ENCODE data around the gene CEP112.

Gene CEP112

DNA sequence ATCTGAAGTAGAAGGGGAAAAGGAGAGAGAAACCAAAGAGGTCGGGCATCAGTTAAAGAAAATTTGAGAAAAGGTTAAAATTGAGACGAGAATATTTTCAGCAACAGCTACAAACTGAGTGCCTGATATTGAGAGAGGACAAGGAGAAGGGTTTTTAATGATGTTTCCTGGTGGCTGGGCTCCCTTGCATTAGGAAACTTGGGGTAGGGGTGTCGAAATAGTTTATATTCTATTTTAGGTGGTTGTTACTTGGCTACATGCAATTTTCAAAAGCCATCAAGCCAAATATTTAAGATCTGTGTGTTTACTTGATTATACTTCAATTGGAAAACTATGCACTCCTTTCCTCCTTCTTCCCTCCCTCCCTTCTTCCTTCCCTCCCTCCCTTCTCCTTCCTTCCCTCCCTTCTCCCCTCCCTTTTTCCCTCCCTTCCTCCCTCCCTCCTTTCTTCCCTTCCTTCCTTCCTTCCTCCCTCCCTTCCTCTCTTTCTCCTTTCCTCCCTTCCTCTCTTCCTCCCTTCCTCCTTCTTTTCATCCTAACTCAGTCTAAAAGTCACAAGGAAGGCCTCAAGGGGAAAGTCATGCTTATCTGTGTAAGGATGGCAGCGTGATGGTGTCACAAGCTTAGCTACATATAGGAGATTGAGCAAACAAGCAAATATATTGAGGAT is 39.1 kb upstream of the CEP112 start:
- TF ChIP-seq, protein P1, sequence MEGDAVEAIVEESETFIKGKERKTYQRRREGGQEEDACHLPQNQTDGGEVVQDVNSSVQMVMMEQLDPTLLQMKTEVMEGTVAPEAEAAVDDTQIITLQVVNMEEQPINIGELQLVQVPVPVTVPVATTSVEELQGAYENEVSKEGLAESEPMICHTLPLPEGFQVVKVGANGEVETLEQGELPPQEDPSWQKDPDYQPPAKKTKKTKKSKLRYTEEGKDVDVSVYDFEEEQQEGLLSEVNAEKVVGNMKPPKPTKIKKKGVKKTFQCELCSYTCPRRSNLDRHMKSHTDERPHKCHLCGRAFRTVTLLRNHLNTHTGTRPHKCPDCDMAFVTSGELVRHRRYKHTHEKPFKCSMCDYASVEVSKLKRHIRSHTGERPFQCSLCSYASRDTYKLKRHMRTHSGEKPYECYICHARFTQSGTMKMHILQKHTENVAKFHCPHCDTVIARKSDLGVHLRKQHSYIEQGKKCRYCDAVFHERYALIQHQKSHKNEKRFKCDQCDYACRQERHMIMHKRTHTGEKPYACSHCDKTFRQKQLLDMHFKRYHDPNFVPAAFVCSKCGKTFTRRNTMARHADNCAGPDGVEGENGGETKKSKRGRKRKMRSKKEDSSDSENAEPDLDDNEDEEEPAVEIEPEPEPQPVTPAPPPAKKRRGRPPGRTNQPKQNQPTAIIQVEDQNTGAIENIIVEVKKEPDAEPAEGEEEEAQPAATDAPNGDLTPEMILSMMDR (IDR thresholded peaks at IDR 0.05; ENCODE audit: low read depth, low read length, missing control alignments), result no peak
- in situ Hi-C loops (cut with HindIII; ENCODE audit: low sequenced_read_pairs), result loop anchor here (5.0 kb wide), 1 partner anchor 106 kb away; no protein-coding TSS in a partner anchor
- H3K4me3 ChIP-seq (ENCODE audit: low read depth, low read length), result no peak overlapping the region
- no peak for DNase-seq (ENCODE audit: low read depth)

DNA sequence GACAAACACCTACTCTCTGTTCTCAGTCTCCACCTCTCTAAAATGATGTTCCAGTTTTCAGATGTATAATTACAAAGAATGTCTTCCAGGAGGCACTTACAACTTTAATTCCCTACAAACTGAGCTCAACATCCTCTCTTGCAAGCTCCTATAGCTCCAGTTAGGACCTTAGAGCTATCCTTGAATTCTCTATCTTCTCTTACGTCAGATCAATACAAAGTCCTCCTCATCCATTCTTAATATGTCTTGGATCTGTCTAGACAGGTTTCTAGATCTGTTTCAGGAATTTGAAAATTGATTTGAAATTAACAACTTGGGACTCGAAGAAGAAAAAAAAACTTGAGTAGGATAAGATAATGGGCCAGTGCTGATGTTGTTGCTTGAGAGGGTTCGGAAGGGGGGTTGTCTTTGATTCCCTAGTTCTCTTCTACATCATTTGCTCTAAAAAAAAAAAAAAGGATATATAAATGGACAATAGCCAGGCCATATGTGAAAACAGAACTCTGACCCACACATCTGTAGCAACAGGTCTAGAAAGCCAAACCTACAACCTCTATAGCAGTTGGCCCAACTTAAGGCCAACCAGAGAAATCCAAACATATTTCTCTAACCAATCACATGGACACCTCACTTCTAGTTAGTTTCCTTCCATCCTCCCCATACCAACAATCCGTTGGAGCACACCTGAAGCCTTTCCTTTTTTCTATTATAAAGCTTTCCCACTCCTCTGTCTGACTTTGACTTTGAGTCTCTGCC is 38.0 kb upstream of the CEP112 start:
- H3K4me3 ChIP-seq (ENCODE audit: low read depth, low read length), result no peak overlapping the region
- in situ Hi-C loops (cut with HindIII; ENCODE audit: low sequenced_read_pairs), result loop anchor here (5.0 kb wide), 1 partner anchor 107 kb away; no protein-coding TSS in a partner anchor
- DNase-seq (ENCODE audit: low read depth), result no peak
- TF ChIP-seq, protein P1 (IDR thresholded peaks at IDR 0.05; ENCODE audit: low read depth, low read length, missing control alignments), result no peak

DNA sequence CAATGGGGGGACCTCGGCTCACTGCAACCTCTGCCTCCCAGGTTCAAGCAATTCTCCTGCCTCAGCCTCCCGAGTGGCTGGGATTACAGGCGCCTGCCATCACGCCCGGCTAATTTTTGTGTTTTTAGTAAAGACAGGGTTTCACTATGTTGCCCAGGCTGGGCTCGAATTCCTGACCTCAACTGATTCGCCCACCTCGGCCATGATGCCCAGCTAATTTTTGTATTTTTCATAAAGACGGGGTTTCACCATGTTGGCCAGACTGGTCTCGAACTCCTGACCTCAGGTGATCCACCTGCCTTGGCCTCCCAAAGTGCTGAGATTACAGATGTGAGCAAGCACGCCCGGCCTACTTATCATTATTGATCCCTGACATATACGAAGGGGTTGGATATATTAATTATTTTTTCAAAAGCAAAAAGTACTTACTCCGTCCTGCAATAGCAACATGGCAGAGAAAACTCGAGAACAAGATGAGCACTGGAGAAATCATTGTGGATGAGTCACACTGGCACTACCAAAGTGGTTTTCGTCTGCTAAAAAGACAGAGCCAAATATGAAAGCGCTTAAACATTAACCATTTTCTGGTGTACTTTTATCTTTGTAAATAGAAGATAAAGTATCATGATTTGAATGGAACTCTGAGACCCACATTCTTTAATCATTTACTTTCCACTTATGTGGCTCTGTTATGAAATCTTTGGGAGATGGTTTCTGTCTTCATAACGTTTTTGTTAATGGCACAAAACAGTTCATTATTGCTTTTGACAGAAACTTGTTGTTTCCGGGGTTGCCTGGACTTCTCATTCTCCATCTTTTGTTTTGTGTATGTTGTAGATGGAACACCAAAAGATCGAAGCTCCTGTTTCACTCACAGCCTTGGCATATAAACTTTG is 37.2 kb upstream of the CEP112 start, which contains the start of gene APOH:
Gene APOH, minus strand, starts transcription at position 529 of the 896 bp plus-strand sequence. Its CDS starts 36 bp downstream, at position 493.
- in situ Hi-C loops (cut with HindIII; ENCODE audit: low sequenced_read_pairs), result no loop called here
- TF ChIP-seq, protein P1 (IDR thresholded peaks at IDR 0.05; ENCODE audit: low read depth, low read length, missing control alignments), result no peak
- H3K4me3 ChIP-seq (ENCODE audit: low read depth, low read length), result no peak within 1 kb of the TSS
- DNase-seq (ENCODE audit: low read depth), result no peak

DNA sequence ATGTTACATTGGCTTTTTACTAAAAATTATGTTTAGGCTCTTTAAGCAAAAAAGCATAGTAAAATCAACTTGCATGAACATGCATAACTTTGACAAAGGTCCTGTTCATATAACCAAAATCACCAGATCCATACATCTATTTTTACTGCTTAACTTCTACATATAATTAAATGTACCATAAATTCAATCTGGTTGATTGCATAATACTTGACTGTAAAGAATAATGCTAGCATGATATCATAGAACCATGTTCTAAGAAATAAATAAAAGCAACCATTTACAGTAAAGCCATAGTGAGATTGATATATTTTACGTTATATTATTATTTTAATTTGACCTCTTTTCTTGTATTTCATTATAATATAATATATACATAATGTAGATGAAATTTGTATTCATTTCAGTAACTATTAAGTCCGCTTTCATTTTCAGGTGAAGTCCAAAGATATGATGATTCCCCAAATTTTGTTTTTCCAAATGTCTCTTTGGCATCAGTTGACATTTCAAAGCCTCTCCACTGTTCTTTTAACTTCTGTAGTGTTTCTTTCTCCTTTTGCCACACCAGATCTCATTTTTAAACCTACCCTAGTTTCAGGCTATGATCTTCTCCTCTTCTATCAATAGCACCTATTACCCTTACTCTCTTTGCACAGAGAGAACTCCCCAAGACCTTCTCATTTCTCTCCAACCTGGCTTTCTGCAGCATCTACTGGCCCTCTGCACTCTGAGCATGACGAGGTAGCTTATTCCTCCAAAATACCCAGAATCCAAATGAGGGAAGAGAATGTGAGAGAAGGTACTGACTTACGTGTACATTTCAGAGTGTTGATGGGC is 35.5 kb upstream of the CEP112 start:
- in situ Hi-C loops (cut with HindIII; ENCODE audit: low sequenced_read_pairs), result no loop called here
- no peak overlapping the region for H3K4me3 ChIP-seq (ENCODE audit: low read depth, low read length)
- DNase-seq (ENCODE audit: low read depth), result no peak
- TF ChIP-seq, protein P1 (IDR thresholded peaks at IDR 0.05; ENCODE audit: low read depth, low read length, missing control alignments), result no peak

DNA sequence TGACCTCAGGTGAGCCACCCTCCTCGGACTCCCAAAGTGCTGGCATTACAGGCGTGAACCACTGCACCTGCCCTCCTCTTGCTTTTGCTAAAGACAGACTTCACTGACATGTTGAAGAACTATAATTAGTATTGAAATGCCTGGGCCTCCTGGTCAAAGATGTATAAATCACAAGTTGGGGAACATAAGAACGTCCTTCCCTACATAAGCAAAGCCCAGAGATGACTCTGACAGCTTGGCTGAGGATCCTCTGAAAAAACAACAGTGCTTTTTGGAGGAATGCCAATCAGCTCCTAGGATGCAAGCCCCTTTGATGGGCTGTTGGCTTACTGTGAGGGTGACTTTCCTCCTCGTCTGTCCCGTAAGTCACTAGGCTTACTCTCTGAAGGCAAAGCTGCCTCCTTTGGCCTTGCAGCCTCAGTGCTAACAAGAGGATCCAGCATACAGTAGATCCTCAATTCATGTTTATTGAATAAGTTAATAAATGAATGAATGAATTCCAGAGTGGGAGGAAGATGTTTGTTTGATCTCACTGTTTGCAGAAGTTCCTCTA is 30.9 kb upstream of the CEP112 start:
- no peak overlapping the region for H3K4me3 ChIP-seq (ENCODE audit: low read depth, low read length)
- in situ Hi-C loops (cut with HindIII; ENCODE audit: low sequenced_read_pairs), result no loop called here
- TF ChIP-seq, protein P1 (IDR thresholded peaks at IDR 0.05; ENCODE audit: low read depth, low read length, missing control alignments), result no peak
- DNase-seq (ENCODE audit: low read depth), result no peak

Measured in astrocyte of the cerebellum (primary cell).